Calu3 (cell line): ENCODE measurements around the gene ADCY7. TPM values are rescaled to one million over a fixed set of nuclear protein-coding genes. Genes with fewer than 3 reads are reported as not detected.

ENCODE experiments used
- BruUV-seq: library from RNA; stranded (reverse); fragments of 400-500 nt; replicated peaks from 2 replicates; lab custom pipeline; 2021; lab: Mats Ljungman, UMichigan
- CTCF ChIA-PET: fragments of 300-600 bp; sonication (Branson Sonifier 250); formaldehyde crosslinking; loops from one replicate; lab custom pipeline; 2022; ENCODE audit warnings: antibody characterized with exemption; lab: Charles Lee
- DNase-seq: peaks from one replicate; pipeline ENCODE4 v3.0.0; 2022
- H3K27ac Mint-ChIP-seq: one replicate; pipeline ENCODE4 v1.8.0; 2022; ENCODE audit warnings: mixed read lengths; ENCODE audit not compliant: unreplicated experiment
- H3K27me3 Mint-ChIP-seq: one replicate; pipeline ENCODE4 v1.8.0; 2022; ENCODE audit warnings: mixed read lengths; ENCODE audit not compliant: unreplicated experiment
- H3K36me3 Mint-ChIP-seq: one replicate; pipeline ENCODE4 v1.8.0; 2022; ENCODE audit warnings: mild to moderate bottlenecking, moderate library complexity, mixed read lengths; ENCODE audit not compliant: insufficient read depth, unreplicated experiment
- H3K4me1 Mint-ChIP-seq: one replicate; pipeline ENCODE4 v1.8.0; 2022; ENCODE audit warnings: mild to moderate bottlenecking, low read depth, mixed read lengths; ENCODE audit not compliant: unreplicated experiment
- H3K4me3 Mint-ChIP-seq: one replicate; pipeline ENCODE4 v1.8.0; 2022; ENCODE audit warnings: mild to moderate bottlenecking, low read depth, moderate library complexity, mixed read lengths; ENCODE audit not compliant: unreplicated experiment
- H3K9me3 Mint-ChIP-seq: one replicate; pipeline ENCODE4 v1.8.0; 2022; ENCODE audit warnings: low read depth, mixed read lengths; ENCODE audit not compliant: unreplicated experiment
- CTCF ChIP-seq: fragments of 200-600 bp; IDR thresholded peaks from one replicate; pipeline ENCODE4 v1.8.0; 2022; ENCODE audit warnings: antibody characterized with exemption; ENCODE audit not compliant: unreplicated experiment
- intact Hi-C: fragments of 100-400 bp; cut with micrococcal nuclease; formaldehyde crosslinking; loops from one replicate; pipeline ENCODE4 v1.10.0; 2022; ENCODE audit not compliant: unreplicated experiment
- total RNA-seq: library from RNA; stranded (reverse); gene quantifications from 2 replicates; pipeline ENCODE4 v1.2.3, GENCODE V29; 2022

The ADCY7 gene
- total RNA-seq, 1 experiment from 2014 or later, result 67.7 TPM

GRCh38 chr16:50316102-50316847 is 49.9 kb downstream of the ADCY7 start:
- Mint-ChIP-seq H3K4me3 (no peak overlapping the region), H3K27me3 (no peaks in the 10 kb centered on the region), H3K36me3 (peaks cover 56% of the 10 kb centered on the region), H3K27ac (no peak overlapping the region), H3K9me3 (no peaks in the 10 kb centered on the region), H3K4me1 (no peaks in the 10 kb centered on the region)
- intact Hi-C loops, result loop anchor here (10.0 kb wide), 1 partner anchor 101 kb away; no protein-coding TSS in a partner anchor
- DNase-seq, result no peak
- no TSS peak for BruUV-seq
- CTCF ChIA-PET, result no interaction called here
- no peak for TF ChIP-seq CTCF

DNA sequence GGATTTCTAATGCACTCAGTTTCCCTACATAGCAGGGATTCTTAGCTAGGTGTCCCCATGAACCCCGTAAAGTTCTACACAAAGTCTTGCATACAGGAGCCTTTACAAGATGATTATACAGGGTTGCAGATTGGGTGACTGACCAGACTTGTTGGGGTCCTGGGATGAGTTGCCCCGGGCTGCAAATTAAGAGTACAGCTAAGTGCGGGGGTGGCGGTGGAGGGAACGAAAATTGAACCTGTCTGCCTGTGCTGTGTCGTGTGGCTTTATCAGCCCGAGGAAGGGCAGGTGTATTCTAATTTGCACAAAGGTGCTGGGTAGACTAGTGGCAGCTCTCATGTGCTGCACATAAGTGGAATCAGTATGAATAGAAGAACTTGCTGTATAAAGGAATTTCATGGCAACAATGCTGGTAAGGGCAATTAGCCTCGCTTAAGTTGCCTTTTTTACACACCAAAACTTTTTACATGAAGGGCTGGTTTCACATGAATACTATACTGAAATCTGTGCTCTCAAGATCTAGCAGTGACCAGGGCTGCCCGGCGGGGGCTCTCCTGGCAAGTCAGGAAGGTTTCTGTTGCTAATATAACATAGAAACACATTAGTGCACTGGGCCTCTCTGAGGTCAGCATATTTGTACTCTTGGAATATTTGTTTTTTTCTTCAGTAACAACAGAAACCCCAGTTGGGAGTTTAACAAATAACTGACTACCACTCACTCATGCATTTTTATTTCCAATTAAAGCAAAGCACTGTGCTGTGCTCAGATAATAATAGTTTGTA is 50.7 kb downstream of the ADCY7 start:
- Mint-ChIP-seq H3K4me3 (no peak overlapping the region), H3K4me1 (no peaks in the 10 kb centered on the region), H3K36me3 (peaks cover 55% of the 10 kb centered on the region), H3K27ac (no peak overlapping the region), H3K9me3 (no peaks in the 10 kb centered on the region), H3K27me3 (no peaks in the 10 kb centered on the region)
- no peak for TF ChIP-seq CTCF
- intact Hi-C loops, result loop anchor here (10.0 kb wide), 1 partner anchor 102 kb away; no protein-coding TSS in a partner anchor
- BruUV-seq, result no TSS peak
- CTCF ChIA-PET, result no interaction called here
- DNase-seq, result no peak

GRCh38 chr16:50318796-50319578 is 52.6 kb downstream of the ADCY7 start:
- TSS peak; percentile 8 for BruUV-seq
- Mint-ChIP-seq H3K27ac (no peak overlapping the region), H3K4me1 (peaks cover 8% of the 10 kb centered on the region), H3K36me3 (peaks cover 49% of the 10 kb centered on the region), H3K4me3 (no peak overlapping the region), H3K27me3 (no peaks in the 10 kb centered on the region), H3K9me3 (no peaks in the 10 kb centered on the region)
- CTCF ChIA-PET, result no interaction called here
- TF ChIP-seq CTCF, result no peak
- no peak for DNase-seq
- intact Hi-C loops, result loop anchor here (10.0 kb wide), 1 partner anchor 104 kb away; no protein-coding TSS in a partner anchor

DNA sequence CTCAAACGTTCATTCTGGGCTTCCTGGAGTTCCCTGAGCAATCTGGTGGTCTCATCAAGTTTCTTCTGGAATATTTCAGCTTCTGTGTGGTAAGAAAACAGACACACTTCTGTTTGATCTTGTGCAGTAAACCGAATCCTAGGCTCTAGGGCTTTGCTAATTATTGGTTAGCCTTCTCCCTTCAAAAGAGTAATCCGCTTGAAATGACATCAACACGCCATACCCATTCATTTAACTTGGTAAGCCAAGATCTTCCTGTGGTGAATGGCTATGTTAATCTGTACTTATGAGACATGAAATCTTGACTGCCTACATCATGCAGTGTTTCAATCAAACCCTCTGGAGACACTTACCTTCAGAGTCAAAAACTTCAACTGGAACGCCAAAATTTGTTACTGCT is 54.0 kb downstream of the ADCY7 start:
- H3K36me3 Mint-ChIP-seq, result peaks cover 52% of the 10 kb centered on the region
- CTCF ChIA-PET, result no interaction called here

More for the DNA sequence above, 54.0 kb downstream of the ADCY7 start:
- H3K4me3 Mint-ChIP-seq, result no peak overlapping the region
- peaks cover 11% of the 10 kb centered on the region for H3K4me1 Mint-ChIP-seq
- BruUV-seq, result no TSS peak
- DNase-seq, result no peak
- no peak overlapping the region for H3K27ac Mint-ChIP-seq
- H3K27me3 Mint-ChIP-seq, result no peaks in the 10 kb centered on the region
- H3K9me3 Mint-ChIP-seq, result no peaks in the 10 kb centered on the region
- intact Hi-C loops, result no loop called here
- TF ChIP-seq CTCF, result no peak
